HG02798 (cell line): Measurements from ENCODE around the gene RFX3.
A peak's percentile ranks its signal among the peaks of the same experiment; 100 is the strongest.

Source experiments
- ATAC-seq: cut with Tn5 transposase; IDR thresholded peaks from one replicate; pipeline ENCODE4 v1.9.1; 2021; ENCODE audit warnings: mild to moderate bottlenecking; ENCODE audit not compliant: unreplicated experiment, poor library complexity

Gene RFX3

GRCh38 chr9:3479514-3480352 lies 46.1 kb downstream of the RFX3 start:
- ATAC-seq, result peak; percentile 46

- ATAC-seq, result peak; percentile 40
These were observed 47.2 kb downstream of the RFX3 start for GRCh38 chr9:3478549-3478953.

GRCh38 chr9:3477236-3477834 lies 48.5 kb downstream of the RFX3 start:
- no peak for ATAC-seq

GRCh38 chr9:3475300-3476020 lies 50.3 kb downstream of the RFX3 start:
- ATAC-seq, result peak; percentile 24

- no peak for ATAC-seq
These were observed 51.0 kb downstream of the RFX3 start for GRCh38 chr9:3474821-3475220.

- peak; percentile 45 for ATAC-seq
These were observed 52.4 kb downstream of the RFX3 start for GRCh38 chr9:3473405-3473804.

GRCh38 chr9:3471883-3472282 lies 53.9 kb downstream of the RFX3 start:
- no peak for ATAC-seq

GRCh38 chr9:3468421-3469205 lies 57.2 kb downstream of the RFX3 start:
- no peak for ATAC-seq

- ATAC-seq, result peak; percentile 99
These were observed 58.1 kb downstream of the RFX3 start for GRCh38 chr9:3467593-3468219.

GRCh38 chr9:3464033-3464638 lies 61.7 kb downstream of the RFX3 start:
- ATAC-seq, result no peak

GRCh38 chr9:3458806-3459475 lies 66.9 kb downstream of the RFX3 start:
- ATAC-seq, result no peak

- ATAC-seq, result no peak
These were observed 68.6 kb downstream of the RFX3 start for GRCh38 chr9:3457175-3457574.

GRCh38 chr9:3455717-3456116 lies 70.1 kb downstream of the RFX3 start:
- ATAC-seq, result no peak

GRCh38 chr9:3455094-3455493 lies 70.7 kb downstream of the RFX3 start:
- ATAC-seq, result no peak

GRCh38 chr9:3451956-3452355 lies 73.8 kb downstream of the RFX3 start:
- ATAC-seq, result no peak

GRCh38 chr9:3447788-3448187 lies 78.0 kb downstream of the RFX3 start:
- ATAC-seq, result no peak

- no peak for ATAC-seq
These were observed 78.7 kb downstream of the RFX3 start for GRCh38 chr9:3447143-3447542.

- no peak for ATAC-seq
These were observed 79.5 kb downstream of the RFX3 start for GRCh38 chr9:3446313-3446712.

- ATAC-seq, result no peak
These were observed 81.8 kb downstream of the RFX3 start for GRCh38 chr9:3444016-3444415.
